ENCODE results near the gene AAGAB.

Gene AAGAB

GRCh38 chr15:67208396-67208795 is 46.1 kb downstream of the AAGAB start:
- TF ChIP-seq, protein P1, sequence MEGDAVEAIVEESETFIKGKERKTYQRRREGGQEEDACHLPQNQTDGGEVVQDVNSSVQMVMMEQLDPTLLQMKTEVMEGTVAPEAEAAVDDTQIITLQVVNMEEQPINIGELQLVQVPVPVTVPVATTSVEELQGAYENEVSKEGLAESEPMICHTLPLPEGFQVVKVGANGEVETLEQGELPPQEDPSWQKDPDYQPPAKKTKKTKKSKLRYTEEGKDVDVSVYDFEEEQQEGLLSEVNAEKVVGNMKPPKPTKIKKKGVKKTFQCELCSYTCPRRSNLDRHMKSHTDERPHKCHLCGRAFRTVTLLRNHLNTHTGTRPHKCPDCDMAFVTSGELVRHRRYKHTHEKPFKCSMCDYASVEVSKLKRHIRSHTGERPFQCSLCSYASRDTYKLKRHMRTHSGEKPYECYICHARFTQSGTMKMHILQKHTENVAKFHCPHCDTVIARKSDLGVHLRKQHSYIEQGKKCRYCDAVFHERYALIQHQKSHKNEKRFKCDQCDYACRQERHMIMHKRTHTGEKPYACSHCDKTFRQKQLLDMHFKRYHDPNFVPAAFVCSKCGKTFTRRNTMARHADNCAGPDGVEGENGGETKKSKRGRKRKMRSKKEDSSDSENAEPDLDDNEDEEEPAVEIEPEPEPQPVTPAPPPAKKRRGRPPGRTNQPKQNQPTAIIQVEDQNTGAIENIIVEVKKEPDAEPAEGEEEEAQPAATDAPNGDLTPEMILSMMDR (IDR thresholded peaks at IDR 0.05; ENCODE audit: low read depth, low read length, missing control alignments): no peak
- DNase-seq (ENCODE audit: low read depth): no peak

GRCh38 chr15:67207555-67208207 is 46.8 kb downstream of the AAGAB start:
- no peak overlapping the region for H3K4me3 ChIP-seq (ENCODE audit: low read depth, low read length)
- TF ChIP-seq, protein P1 (IDR thresholded peaks at IDR 0.05; ENCODE audit: low read depth, low read length, missing control alignments): no peak
- DNase-seq (ENCODE audit: low read depth): no peak

More at GRCh38 chr15:67208396-67208795, 46.1 kb downstream of the AAGAB start:
- no peak overlapping the region for H3K4me3 ChIP-seq (ENCODE audit: low read depth, low read length)

DNA sequence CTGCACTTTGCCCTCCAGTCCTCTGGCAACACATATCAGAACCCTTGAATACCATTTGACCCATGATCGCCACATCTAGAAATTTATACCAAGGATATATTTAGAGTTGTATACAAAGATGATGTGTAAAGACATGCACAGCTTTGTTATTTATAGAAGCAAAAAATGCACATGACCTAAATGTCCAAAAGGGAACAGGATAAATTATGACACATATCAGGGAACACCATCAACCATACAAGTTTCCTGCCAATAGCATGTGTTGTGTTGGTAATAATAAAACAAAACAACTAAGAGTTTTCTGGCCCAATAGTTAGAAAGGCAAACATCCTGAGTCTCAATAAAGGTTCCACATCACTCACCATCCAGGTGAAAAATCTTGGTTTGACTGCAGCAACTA is 51.5 kb downstream of the AAGAB start:
- DNase-seq (ENCODE audit: low read depth): no peak

GRCh38 chr15:67202091-67202490 is 52.4 kb downstream of the AAGAB start:
- no peak overlapping the region for H3K4me3 ChIP-seq (ENCODE audit: low read depth, low read length)
- TF ChIP-seq, protein P1 (IDR thresholded peaks at IDR 0.05; ENCODE audit: low read depth, low read length, missing control alignments): no peak
- no peak for DNase-seq (ENCODE audit: low read depth)

More for the DNA sequence above, 51.5 kb downstream of the AAGAB start:
- TF ChIP-seq, protein P1 (IDR thresholded peaks at IDR 0.05; ENCODE audit: low read depth, low read length, missing control alignments): no peak
- H3K4me3 ChIP-seq (ENCODE audit: low read depth, low read length): no peak overlapping the region

- TF ChIP-seq, protein P1 (IDR thresholded peaks at IDR 0.05; ENCODE audit: low read depth, low read length, missing control alignments): no peak
- no peak for DNase-seq (ENCODE audit: low read depth)
- no peak overlapping the region for H3K4me3 ChIP-seq (ENCODE audit: low read depth, low read length)
Measured at GRCh38 chr15:67201136-67201535, 53.3 kb downstream of the AAGAB start.

DNA sequence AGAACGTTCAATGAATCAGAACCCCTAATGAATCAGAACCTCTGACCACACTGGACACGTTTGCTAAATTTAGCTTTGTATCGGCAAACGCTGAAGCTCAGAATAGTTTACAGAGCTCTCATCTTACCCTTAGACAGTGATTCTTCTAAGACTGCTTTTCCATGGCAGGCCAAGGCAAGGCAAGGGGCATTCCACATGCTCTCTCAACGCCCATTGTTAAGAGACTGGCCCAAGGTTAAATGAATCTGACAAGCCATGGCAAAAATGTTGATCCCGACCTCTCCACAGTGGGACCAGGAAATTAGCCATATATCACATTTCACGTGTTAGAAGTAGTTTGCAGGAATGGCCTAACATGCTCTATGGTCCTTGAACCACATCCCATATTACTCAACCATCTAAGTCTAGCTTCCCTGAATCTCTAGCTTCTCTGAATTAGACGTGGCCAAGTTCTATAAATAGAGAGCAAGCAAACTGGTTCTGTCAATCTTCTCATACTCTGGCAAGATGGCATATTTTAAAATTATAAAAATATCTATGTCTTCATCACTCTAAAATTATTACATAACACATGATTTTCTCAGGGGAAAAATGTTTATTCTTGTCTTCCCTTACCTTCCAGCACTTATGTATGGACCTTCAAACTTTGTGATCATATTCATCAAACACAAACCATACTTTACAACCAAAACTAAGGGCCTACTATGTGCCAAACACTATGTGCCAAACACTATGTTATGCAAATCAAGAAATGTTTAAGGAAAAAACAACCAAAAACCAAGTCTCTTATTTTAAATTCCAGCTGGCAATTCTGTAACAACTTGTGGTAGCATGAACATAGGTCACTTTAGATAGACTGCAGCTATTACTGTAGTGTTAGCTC is 54.3 kb downstream of the AAGAB start:
- TF ChIP-seq, protein P1 (IDR thresholded peaks at IDR 0.05; ENCODE audit: low read depth, low read length, missing control alignments): no peak
- no peak overlapping the region for H3K4me3 ChIP-seq (ENCODE audit: low read depth, low read length)
- DNase-seq (ENCODE audit: low read depth): no peak
